Lower leg skin (tissue), 3 donors: ENCODE results near the gene HMGCS2.

Experiments used
- CTCF ChIP-seq, 3 donors: fragments of 450-650 bp; IDR thresholded peaks; one replicate each; pipeline ENCODE4 v1.5.1; 2016; ENCODE audit warnings: antibody characterized with exemption in 3 of 3, mild to moderate bottlenecking in 3 of 3, moderate library complexity in 2 of 3
- POLR2A ChIP-seq, 2 donors: fragments of 450-650 bp; IDR thresholded peaks; one replicate each; pipeline ENCODE4 v1.6.1; 2016 to 2017; ENCODE audit warnings: antibody characterized with exemption in 2 of 2, mild to moderate bottlenecking in 1 of 2, moderate library complexity in 1 of 2

- TF ChIP-seq CTCF (IDR thresholded peaks at IDR 0.05) (no peak), POLR2A (IDR thresholded peaks at IDR 0.05) (no peak)
Observed at GRCh38 chr1:119731741-119732430, 36.8 kb downstream of the HMGCS2 start.
